Neural progenitor cell (in vitro differentiated cells): ENCODE results near the gene DYNLT1.

Source experiments
- CTCF ChIP-seq: fragments of 200-600 bp; sonication (generic); IDR thresholded peaks from 2 replicates; pipeline ENCODE4 v1.5.1; 2017; ENCODE audit warnings: antibody characterized with exemption, mild to moderate bottlenecking
- EZH2 ChIP-seq: fragments of 200-600 bp; sonication (generic); IDR thresholded peaks from 2 replicates; pipeline ENCODE4 v1.6.1; 2017; ENCODE audit warnings: antibody characterized with exemption, mild to moderate bottlenecking, moderate library complexity

GRCh38 chr6:158644231-158645063, at the start of gene DYNLT1:
- no peak for TF ChIP-seq CTCF
- TF ChIP-seq EZH2, result no peak
